HG02840 (cell line): ENCODE measurements around the gene CSMD2.

ENCODE experiments used
- ATAC-seq: cut with Tn5 transposase; IDR thresholded peaks from one replicate; pipeline ENCODE4 v1.9.1; 2021; ENCODE audit warnings: mild to moderate bottlenecking, moderate library complexity, moderate number of reproducible peaks; ENCODE audit not compliant: unreplicated experiment, low FRiP score

Gene CSMD2

DNA sequence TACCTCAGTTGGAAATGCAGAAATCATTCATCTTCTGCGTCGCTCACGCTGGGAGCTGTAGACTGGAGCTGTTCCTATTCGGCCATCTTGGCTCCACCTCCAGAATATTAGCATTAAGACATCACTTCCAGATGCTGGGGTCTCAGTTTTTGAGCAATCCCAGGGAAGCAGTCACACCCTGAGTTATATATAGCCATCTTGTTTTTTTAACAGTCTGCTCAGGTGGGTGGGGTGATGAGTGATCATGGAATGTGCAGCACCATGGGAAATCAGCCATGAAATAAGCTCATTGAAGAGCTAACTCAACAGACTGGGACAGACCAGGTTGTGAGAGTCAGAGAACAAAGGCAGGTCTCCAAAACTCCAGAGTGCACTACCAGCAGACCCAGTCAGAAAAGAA lies 328.1 kb downstream of the CSMD2 start:
- no peak for ATAC-seq

- no peak for ATAC-seq
Measured at GRCh38 chr1:33828654-33829053, 336.4 kb downstream of the CSMD2 start.

DNA sequence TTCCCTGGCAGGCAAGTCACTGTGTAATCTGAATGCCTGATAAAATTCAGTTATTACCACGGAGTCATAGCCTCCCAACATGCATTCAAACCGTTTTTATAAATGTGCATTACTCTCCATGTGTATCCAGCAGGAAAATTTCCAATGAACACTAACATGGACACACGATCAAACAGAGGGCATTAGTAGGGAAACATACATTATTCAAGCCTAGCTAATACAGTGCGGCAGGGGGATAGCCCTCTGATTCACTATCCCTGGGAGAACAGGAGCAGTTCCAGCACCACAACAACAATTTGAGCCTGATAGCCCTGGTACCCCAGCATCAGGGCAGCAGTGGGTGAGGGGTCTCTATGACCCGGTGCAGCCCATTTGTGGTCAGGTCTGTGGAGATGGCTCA lies 337.0 kb downstream of the CSMD2 start:
- ATAC-seq: no peak

GRCh38 chr1:33826711-33827110 lies 338.3 kb downstream of the CSMD2 start:
- no peak for ATAC-seq

GRCh38 chr1:33826311-33826710 lies 338.7 kb downstream of the CSMD2 start:
- ATAC-seq: no peak

- no peak for ATAC-seq
Measured at GRCh38 chr1:33825506-33825905, 339.5 kb downstream of the CSMD2 start.

GRCh38 chr1:33824971-33825370 lies 340.1 kb downstream of the CSMD2 start:
- no peak for ATAC-seq

- ATAC-seq: no peak
Measured at GRCh38 chr1:33824321-33824720, 340.7 kb downstream of the CSMD2 start.

DNA sequence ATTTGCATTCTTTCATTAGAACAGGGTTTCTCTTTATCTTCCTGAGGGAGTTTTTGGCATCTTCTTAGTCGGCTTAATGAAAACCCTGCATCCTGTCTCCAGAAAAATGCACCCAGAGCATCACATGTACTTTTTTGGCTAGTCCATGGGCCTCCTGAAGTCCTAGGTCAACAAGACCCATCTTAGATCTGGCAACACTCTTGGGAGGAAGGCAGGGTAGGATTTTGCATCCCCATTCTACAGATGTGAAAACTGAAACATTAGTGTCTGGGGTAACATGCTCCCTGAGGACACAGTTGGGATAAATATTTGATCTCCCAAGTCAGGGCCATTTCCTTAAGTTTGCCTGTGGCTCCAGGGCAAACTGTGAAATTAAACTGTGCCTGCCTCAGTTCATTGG lies 341.2 kb downstream of the CSMD2 start:
- ATAC-seq: no peak

DNA sequence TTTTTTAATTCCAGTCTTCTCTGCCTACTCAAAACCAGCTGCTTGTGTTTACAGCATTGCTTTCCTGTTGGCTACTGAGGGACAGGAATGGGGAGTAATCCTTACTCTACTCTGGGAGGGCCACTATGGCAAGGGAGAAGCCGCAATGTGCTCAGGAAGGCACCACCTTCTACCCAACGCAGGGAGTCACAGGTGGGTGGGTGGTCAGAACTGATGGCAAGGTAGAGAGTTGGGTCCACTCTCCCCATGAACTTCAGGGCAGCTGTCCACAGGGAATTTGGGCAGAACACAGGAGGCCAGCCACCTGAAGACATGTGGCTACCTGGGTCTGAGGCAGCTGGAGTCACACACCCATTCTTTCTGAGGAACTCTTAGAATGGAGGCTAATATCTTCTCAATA lies 341.6 kb downstream of the CSMD2 start:
- ATAC-seq: no peak

DNA sequence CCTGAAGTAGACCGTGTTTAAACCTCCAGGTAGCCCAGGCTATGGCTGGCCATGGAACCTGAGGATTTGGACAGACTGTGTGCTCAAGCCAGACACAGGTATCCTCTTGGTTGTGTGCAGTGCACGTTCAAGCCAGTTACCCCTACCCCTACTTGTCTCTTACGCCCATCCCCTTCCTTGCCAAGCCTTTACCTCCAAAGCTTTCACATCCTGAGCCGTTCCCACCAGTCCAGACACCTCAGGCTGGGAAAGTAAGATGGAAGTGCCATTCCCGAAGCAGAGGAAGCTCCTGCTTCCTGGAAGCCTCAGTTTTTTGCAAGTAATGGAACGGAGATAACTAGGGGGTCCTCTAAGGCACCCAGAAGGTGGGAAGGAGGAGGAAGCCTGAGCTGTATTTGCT lies 342.6 kb downstream of the CSMD2 start:
- no peak for ATAC-seq

DNA sequence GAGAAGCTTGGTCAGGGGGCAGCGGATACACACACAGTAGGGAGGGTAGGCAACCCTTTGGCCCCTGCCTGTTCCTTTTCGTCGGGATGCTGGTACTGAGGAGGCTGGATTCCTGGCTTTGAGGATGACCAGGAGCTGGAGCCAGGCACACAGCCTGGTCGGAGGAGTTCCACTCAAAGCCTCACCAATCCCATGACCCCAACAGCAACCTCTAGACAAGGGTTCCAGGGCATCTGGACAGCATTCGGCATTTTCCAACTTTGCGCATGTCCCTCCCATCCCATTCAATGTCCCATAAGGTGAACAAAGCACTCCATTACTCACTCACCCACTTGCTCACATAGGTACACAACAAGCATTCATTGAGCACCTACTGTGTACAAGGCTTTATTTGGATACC lies 343.7 kb downstream of the CSMD2 start:
- no peak for ATAC-seq

DNA sequence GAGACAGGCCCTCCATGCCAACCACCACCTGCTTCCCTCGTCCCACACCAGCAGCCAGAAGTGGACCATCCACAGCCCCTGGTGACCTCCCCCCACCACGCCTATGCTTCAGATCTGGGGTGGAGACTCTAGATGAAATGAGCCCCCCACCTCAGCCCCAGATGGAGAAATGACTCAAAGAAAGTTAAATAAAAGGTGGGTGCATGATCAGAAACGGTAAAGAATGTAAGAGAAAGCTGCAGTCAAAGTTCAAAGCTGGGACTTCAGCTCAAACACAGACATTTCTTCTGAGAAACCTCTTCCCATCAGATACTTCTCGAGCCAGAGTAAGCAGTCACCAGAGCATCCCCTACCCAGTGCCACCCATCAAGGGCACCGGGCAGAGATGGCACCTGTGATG lies 344.2 kb downstream of the CSMD2 start:
- ATAC-seq: no peak

DNA sequence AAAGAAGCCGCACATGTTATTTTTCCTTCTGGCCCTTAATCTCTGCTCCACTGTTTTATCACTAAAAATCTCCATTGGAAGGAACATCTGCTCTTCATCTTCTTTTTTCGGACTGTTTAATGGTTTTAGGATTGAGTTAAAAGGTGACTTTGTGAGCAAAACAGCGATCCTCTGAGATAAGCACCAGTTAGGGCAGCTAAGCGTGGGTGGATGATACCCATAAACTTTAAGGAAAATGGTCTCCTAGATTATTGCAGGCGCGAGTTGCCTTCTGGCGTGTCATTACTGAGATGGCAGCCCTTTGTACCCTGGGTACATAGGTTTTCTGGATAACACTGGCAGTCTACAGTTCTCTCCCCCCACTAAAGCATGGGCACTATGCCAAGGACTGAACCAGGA lies 345.1 kb downstream of the CSMD2 start:
- ATAC-seq: no peak

GRCh38 chr1:33819290-33819912 lies 345.6 kb downstream of the CSMD2 start:
- no peak for ATAC-seq

DNA sequence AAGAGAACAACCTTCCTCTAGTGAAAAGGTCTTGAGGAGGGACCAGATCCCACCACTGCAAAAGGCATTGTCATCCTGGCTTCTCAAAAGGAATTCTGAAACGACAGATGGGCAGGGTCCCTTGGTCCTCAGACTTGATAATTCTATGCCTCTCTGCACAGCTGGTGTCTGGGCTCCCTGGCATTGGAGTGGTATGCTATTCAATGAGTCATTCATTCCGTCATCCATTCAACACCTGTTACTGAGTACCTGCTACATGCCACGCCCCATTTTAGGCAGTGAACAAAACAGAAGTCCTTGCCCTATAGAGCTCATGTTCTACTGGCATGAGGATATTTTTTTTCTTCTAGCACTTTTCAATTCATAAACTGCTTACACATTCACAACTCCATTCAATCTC lies 347.0 kb downstream of the CSMD2 start:
- ATAC-seq: no peak

DNA sequence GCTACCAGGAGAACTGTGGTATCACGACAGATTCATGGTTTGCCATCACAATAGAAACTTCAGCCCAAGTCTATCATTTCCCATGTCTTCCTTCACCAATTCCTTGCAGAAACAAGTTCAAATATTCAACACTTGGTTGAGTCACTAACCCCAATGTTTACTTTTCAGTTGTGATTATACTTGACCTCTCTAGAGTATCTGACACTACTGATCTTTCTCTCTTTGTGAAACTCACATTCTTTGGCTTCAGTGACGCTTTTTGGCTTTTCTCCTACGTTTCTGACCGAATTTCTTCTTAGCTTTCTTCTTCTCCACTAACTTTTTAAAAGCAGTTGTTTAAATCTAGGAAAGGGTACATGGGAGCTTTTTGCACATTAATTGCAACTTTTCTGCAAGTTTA lies 350.0 kb downstream of the CSMD2 start:
- no peak for ATAC-seq

DNA sequence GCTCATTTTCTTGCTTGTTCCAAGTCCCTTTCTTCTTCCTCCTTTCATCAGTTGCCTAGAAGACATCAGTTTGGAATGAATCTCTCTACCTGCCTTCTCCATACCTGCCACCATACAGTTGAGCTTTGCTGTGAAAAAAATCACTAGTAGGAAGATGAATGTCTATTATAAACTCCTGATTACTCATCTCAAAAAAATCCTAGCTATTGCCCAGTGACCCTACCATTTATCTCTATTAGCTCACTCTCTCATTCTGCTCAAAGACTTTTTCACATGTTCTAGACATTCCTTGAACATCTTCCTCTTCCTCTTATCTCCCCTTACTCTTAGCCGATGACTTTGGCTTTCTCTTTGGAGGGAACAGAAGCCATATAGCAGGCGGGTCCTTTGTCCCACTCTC lies 350.9 kb downstream of the CSMD2 start:
- no peak for ATAC-seq

DNA sequence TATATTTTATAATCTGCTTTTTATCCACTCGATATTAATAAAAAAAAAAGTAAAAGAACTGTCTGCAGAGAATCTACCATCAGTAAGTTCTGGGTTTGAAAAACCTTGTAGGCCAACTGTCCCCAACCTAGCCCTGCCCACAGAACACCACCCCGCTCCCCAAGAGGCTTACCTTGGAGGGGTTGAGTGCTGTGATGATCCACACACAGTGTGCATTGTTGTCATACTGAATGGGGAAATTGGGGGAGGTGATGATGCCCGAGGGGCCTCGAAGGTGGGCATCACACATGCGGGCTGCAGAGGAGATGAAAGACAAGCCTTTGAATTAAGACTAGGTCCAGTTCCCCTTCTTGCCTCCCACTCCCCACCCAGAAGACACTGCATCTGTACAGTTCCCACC lies 354.5 kb downstream of the CSMD2 start:
- ATAC-seq: no peak

GRCh38 chr1:33805988-33806387 lies 359.0 kb downstream of the CSMD2 start:
- no peak for ATAC-seq

DNA sequence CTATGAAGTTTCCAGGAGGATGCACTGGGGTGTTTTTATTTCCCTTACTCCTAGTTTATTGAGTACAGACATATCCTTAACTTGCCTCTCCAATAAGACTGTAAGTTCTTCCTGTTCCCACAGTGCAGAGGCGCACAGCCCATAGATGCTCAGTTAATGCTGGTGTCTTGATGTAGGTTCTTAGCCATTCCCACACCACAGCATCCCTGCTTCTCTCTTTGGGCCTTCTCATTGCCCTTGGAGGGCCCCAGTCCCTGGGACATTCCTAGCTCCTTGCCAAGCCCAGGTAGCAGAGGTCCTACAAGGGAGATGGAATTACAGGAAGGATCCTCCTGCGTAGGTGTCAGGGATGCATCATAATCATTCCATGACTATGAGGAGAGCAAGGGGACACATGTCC lies 362.8 kb downstream of the CSMD2 start:
- no peak for ATAC-seq

GRCh38 chr1:33797849-33798248 lies 367.2 kb downstream of the CSMD2 start:
- ATAC-seq: no peak

DNA sequence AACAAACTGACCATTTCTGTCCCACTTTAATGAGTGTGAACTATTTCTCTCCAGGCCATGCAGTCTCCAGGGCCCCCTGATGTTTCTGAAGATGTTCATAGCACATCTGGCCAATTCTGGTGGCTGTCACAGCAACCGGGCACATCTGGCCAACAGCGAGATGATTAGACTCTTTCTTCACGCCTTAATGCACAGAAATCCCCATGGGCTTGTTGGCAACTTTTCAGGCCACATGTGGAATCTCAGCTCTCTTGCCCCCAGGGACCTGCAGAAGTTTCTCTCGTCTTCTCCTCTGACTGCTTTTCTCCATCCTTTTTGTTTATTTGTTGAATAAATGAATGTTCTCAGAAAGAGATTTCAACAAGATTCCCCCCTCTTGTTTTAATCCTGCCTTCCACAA lies 372.4 kb downstream of the CSMD2 start:
- ATAC-seq: no peak
